Osteocyte (in vitro differentiated cells): Measurements from ENCODE around the gene MUC2. TPM values are rescaled to one million over a fixed set of nuclear protein-coding genes. Genes with fewer than 3 reads are reported as not detected.

ENCODE experiments used
- DNase-seq: peaks from one replicate; pipeline ENCODE4 v3.0.0; 2021; ENCODE audit warnings: mixed read lengths; ENCODE audit not compliant: unreplicated experiment; ENCODE audit errors: extremely low spot score
- H3K27ac Mint-ChIP-seq: one replicate; pipeline ENCODE4 v1.8.0; 2021; ENCODE audit warnings: mild to moderate bottlenecking, mixed read lengths; ENCODE audit not compliant: unreplicated experiment
- H3K27me3 Mint-ChIP-seq: one replicate; pipeline ENCODE4 v1.8.0; 2021; ENCODE audit warnings: mixed read lengths; ENCODE audit not compliant: unreplicated experiment
- H3K36me3 Mint-ChIP-seq: one replicate; pipeline ENCODE4 v1.8.0; 2021; ENCODE audit warnings: mixed read lengths; ENCODE audit not compliant: unreplicated experiment
- H3K4me1 Mint-ChIP-seq: one replicate; pipeline ENCODE4 v1.8.0; 2021; ENCODE audit warnings: mixed read lengths; ENCODE audit not compliant: unreplicated experiment
- H3K4me3 Mint-ChIP-seq: one replicate; pipeline ENCODE4 v1.8.0; 2021; ENCODE audit warnings: mild to moderate bottlenecking, moderate library complexity, mixed read lengths; ENCODE audit not compliant: unreplicated experiment
- H3K9me3 Mint-ChIP-seq: one replicate; pipeline ENCODE4 v1.8.0; 2021; ENCODE audit warnings: mixed read lengths; ENCODE audit not compliant: unreplicated experiment
- total RNA-seq: library from RNA; stranded (reverse); gene quantifications from 2 replicates; pipeline ENCODE4 v1.2.1, GENCODE V29; 2021
- TF ChIP-seq, protein P1 (sequence below): fragments of 200-600 bp; sonication (generic); IDR thresholded peaks from 2 replicates; pipeline ENCODE4 v1.5.0; 2021; ENCODE audit warnings: antibody characterized with exemption, mild to moderate bottlenecking, moderate library complexity

The MUC2 gene
- total RNA-seq, 1 donor from 2014 or later, result not detected

DNA sequence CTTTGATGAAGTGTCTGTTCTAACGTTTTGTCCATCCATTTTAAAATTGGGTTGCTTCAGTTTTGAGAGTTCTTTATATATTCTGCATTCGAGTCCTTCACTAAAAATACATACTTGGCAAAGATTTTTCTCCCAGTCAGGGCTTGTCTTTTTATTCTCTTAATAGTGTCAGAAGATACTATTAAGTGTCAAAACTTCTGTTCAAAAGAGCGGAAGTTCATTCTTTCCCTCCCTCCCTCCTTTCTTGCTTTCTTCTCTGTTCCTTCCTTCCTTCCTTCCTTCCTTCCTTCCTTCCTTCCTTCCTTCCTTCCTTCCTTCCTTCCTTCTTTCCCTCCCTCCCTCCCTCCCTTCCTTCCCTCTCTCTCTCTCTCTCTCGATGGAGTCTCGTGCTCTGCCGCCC is 30.5 kb upstream of the MUC2 start:
- Mint-ChIP-seq H3K4me3 (no peak overlapping the region), H3K27ac (no peak overlapping the region), H3K4me1 (no peaks in the 10 kb centered on the region), H3K36me3 (no peaks in the 10 kb centered on the region), H3K27me3 (peaks cover 34% of the 10 kb centered on the region), H3K9me3 (peaks cover 5% of the 10 kb centered on the region)
- TF ChIP-seq, protein P1, sequence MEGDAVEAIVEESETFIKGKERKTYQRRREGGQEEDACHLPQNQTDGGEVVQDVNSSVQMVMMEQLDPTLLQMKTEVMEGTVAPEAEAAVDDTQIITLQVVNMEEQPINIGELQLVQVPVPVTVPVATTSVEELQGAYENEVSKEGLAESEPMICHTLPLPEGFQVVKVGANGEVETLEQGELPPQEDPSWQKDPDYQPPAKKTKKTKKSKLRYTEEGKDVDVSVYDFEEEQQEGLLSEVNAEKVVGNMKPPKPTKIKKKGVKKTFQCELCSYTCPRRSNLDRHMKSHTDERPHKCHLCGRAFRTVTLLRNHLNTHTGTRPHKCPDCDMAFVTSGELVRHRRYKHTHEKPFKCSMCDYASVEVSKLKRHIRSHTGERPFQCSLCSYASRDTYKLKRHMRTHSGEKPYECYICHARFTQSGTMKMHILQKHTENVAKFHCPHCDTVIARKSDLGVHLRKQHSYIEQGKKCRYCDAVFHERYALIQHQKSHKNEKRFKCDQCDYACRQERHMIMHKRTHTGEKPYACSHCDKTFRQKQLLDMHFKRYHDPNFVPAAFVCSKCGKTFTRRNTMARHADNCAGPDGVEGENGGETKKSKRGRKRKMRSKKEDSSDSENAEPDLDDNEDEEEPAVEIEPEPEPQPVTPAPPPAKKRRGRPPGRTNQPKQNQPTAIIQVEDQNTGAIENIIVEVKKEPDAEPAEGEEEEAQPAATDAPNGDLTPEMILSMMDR, result no peak
- no peak for DNase-seq

DNA sequence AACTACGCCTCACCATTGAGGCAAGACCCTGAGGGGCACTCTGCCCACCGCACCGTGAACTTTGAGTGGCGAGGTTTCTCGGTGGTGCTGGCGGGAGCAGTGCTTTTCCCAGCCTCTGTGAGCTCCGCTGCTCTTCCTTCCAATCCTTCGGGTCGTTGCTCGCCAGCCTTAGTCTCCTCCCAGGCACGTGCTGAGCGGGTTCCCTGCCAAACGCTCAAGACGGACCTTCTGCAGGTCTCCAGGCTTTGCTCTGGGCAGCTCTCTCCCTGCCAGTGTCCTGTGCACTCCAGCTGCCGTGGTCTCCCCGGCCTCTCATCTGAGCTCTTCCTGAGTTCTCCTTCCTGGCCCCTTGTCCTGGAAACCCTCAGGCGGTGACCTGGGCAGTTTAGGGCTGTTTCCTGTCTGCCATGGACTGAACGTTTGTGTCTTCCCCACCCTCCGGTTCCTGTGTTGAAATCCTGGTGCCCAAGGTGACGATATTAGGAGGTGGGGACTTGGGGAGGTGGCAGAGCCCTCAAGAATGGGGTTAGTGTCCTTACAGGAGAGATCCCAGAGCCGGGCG is 27.0 kb upstream of the MUC2 start:
- Mint-ChIP-seq H3K36me3 (no peaks in the 10 kb centered on the region), H3K27ac (no peak overlapping the region), H3K27me3 (peaks cover 34% of the 10 kb centered on the region), H3K9me3 (peaks cover 5% of the 10 kb centered on the region), H3K4me1 (peaks cover 2% of the 10 kb centered on the region), H3K4me3 (no peak overlapping the region)
- TF ChIP-seq, protein P1, result no peak
- DNase-seq, result no peak

DNA sequence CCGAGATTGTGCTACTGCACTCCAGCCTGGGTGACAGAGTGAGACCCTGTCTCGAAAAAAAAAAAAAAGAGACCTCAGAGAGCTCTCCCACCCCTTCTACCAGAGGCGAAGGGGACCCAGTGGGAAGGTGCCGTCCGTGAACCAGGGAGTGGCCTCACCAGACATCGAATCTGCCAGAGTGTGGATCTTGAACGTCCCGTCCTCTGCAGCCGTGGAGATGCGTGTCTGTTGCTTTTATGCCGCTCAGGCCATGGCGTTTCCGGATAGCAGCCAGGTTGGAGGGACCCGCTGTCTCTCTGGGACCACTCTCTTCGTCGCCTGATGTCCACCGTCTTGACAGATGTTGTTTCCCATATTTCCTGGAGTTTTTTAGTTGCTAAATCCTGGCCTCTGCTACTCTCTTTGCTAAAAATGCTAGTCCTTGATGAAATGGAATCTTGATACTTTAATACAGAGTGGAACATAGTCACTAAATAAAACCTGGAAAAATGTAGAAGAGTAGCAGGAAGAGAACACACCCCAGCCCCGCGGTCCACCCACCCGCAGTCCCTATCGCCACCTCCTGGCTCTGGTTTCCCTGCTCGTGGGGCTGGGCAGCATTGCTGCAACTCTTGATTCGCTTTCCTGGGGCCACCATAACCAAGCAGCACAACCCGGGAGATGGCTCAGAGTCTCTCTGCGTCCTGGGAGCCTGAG is 26.2 kb upstream of the MUC2 start:
- no peak overlapping the region for H3K4me3 Mint-ChIP-seq
- H3K4me1 Mint-ChIP-seq, result peaks cover 2% of the 10 kb centered on the region
- H3K27me3 Mint-ChIP-seq, result peaks cover 34% of the 10 kb centered on the region
- H3K36me3 Mint-ChIP-seq, result no peaks in the 10 kb centered on the region
- TF ChIP-seq, protein P1, result no peak
- H3K27ac Mint-ChIP-seq, result no peak overlapping the region
- peaks cover 5% of the 10 kb centered on the region for H3K9me3 Mint-ChIP-seq
- DNase-seq, result no peak

DNA sequence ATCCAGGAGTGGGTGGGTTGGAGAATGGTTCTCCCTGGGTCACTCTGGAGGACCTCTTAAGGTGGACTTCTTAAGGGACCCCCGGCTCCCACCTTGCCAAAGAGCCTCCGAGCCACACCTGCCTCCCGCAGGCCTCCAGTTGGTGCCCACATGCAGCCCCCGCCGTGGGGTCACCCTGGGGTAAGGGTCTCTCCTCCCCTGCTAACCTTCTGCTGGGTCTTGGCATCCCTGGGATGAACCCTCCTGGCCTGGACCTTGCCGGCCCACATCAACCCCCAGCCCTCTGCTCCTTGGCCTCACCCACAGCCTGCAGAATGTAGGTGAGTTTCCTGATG is 25.6 kb upstream of the MUC2 start:
- H3K36me3 Mint-ChIP-seq, result no peaks in the 10 kb centered on the region
- H3K4me3 Mint-ChIP-seq, result no peak overlapping the region
- no peak overlapping the region for H3K27ac Mint-ChIP-seq
- H3K27me3 Mint-ChIP-seq, result peaks cover 31% of the 10 kb centered on the region
- TF ChIP-seq, protein P1, result no peak
- peaks cover 2% of the 10 kb centered on the region for H3K4me1 Mint-ChIP-seq
- H3K9me3 Mint-ChIP-seq, result peaks cover 5% of the 10 kb centered on the region
- no peak for DNase-seq

DNA sequence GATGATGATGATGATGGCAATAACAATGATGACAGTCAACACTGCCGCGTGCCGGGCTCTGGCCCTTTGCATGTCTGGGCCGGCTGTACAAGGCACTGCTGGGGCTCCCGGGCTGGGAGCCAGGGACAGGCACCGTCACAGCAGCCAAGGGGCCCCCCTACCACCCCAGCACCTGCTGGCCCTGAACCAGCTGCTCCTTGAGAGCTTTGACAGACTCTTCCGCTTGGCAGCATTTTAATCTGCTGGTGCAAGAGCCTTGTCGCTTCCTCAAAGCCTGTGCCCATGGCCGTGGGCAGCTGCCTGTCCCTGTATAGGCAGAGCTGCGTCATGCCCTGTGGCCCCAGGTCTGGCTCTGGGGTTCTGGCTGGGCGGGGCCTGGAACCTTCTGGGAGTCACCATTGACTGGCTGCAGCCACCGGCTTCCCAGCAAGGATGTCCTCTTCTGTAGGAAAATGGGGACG is 25.2 kb upstream of the MUC2 start:
- peaks cover 29% of the 10 kb centered on the region for H3K27me3 Mint-ChIP-seq
- H3K4me1 Mint-ChIP-seq, result peaks cover 2% of the 10 kb centered on the region
- H3K36me3 Mint-ChIP-seq, result no peaks in the 10 kb centered on the region
- no peak for DNase-seq
- H3K27ac Mint-ChIP-seq, result no peak overlapping the region
- no peak overlapping the region for H3K4me3 Mint-ChIP-seq
- TF ChIP-seq, protein P1, result no peak
- H3K9me3 Mint-ChIP-seq, result peaks cover 5% of the 10 kb centered on the region
